ENCODE data around the gene NIN.

The NIN gene

GRCh38 chr14:50678163-50678562, 152.8 kb downstream of the NIN start:
- no peak overlapping the region for H3K4me3 ChIP-seq (ENCODE audit: low read depth, low read length)
- no peak for TF ChIP-seq CTCF (IDR thresholded peaks at IDR 0.05; ENCODE audit: insufficient read depth, low read depth, low read length, missing control alignments)
- no peak for DNase-seq (ENCODE audit: low read depth)

DNA sequence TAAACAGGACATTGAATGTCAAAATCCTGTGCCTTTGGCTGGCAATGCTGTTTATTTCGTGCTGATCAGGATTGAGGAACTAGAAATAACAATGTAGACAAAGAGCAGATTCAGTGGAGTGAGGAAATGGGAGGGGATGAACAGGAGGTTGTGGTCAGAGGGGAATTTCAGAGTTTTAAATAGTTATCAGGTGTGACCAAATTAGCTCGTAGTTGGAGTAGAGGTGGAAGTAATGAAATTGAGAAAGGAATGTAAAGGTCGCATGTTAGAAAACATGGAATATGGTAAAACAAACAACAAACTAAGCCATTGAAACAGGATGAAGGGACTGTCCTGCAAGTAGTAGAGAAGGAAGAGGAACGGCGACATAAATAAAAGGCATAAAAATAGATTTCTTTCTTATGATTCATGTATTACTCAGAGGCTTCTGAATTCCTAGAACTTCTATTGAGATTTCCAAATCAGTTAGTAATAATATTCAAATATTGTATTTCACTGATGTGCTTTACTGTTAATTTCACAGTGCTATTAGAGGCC, 153.4 kb downstream of the NIN start:
- peak; percentile 57 for DNase-seq (ENCODE audit: low read depth)
- peak overlapping the region; percentile 35 for H3K4me3 ChIP-seq (ENCODE audit: low read depth, low read length)
- TF ChIP-seq CTCF (IDR thresholded peaks at IDR 0.05; ENCODE audit: insufficient read depth, low read depth, low read length, missing control alignments) = no peak

- no peak for TF ChIP-seq CTCF (IDR thresholded peaks at IDR 0.05; ENCODE audit: insufficient read depth, low read depth, low read length, missing control alignments)
- peak overlapping the region; percentile 35 for H3K4me3 ChIP-seq (ENCODE audit: low read depth, low read length)
- peak; percentile 11 for DNase-seq (ENCODE audit: low read depth)
These were observed 154.0 kb downstream of the NIN start for GRCh38 chr14:50676814-50677516.

DNA sequence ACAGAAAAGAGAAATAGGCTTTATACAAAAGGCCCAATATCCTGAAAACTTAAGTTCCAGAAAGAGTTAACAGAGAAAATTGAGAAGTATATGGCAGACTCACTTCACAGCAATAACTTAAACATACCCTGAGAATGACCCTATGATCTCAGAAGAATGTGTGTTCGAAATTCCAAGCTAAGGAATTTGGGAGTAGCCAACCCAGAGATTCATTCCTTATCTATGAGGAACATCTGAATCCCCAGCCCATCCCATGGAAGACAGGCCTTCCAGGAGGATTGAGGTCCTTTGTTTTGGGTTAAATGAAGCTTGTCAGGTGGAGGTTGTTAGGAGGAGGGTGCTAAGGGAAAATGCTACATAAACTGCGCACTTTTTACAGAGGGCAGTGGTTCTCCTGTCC, 155.4 kb downstream of the NIN start:
- TF ChIP-seq CTCF (IDR thresholded peaks at IDR 0.05; ENCODE audit: insufficient read depth, low read depth, low read length, missing control alignments) = no peak
- no peak overlapping the region for H3K4me3 ChIP-seq (ENCODE audit: low read depth, low read length)
- DNase-seq (ENCODE audit: low read depth) = no peak

DNA sequence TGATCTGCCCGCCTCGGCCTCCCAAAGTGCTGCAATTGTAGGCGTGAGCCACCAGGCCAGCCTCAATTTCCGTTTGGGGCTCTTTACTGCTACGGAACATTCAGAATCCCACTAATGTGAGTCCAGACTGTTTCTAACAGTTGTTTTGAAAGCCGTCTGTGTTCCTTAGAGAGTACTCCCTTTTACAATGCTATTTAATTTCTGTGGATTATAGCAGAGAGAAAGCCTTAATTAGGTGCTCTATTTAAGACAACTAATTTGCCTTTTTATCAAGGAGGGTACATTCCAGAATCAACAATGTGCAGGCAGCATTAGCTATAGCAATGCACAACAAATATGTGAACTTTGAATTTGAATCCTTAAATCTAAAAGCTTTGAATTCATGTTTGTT, 160.1 kb downstream of the NIN start:
- TF ChIP-seq CTCF (IDR thresholded peaks at IDR 0.05; ENCODE audit: insufficient read depth, low read depth, low read length, missing control alignments) = no peak
- no peak for DNase-seq (ENCODE audit: low read depth)
- no peak overlapping the region for H3K4me3 ChIP-seq (ENCODE audit: low read depth, low read length)

GRCh38 chr14:50670196-50670865, 160.6 kb downstream of the NIN start:
- no peak for DNase-seq (ENCODE audit: low read depth)
- TF ChIP-seq CTCF (IDR thresholded peaks at IDR 0.05; ENCODE audit: insufficient read depth, low read depth, low read length, missing control alignments) = no peak
- H3K4me3 ChIP-seq (ENCODE audit: low read depth, low read length) = no peak overlapping the region
